K562 (cell line): ENCODE data around the gene KIAA2012.

ENCODE experiments used
- ATF2 ChIP-seq: sonication (generic); formaldehyde crosslinking; IDR thresholded peaks from 2 replicates; pipeline ENCODE4 v1.8.1; 2022; ENCODE audit warnings: missing genetic modification reagents
- FOXK2 ChIP-seq, 2 experiments: fragments of 450-650 bp; IDR thresholded peaks in 1 of 2; conservative IDR thresholded peaks in 1 of 2; 2 replicates each; pipeline ENCODE4 v1.6.1; 2016; ENCODE audit warnings: low read depth in 2 of 2, mild to moderate bottlenecking in 1 of 2
- HMG20A ChIP-seq: fragments of 450-650 bp; formaldehyde crosslinking; conservative IDR thresholded peaks from 2 replicates; pipeline ENCODE4 v1.4.0; 2020; ENCODE audit warnings: mild to moderate bottlenecking, mixed read lengths
- HNRNPL ChIP-seq: fragments of 200-400 bp; formaldehyde crosslinking; IDR thresholded peaks from 2 replicates; pipeline ENCODE4 v1.6.1; 2017; ENCODE audit warnings: low read depth, mild to moderate bottlenecking, low read length
- SMC3 ChIP-seq: conservative IDR thresholded peaks from 2 replicates; pipeline ENCODE4 v1.6.1; 2011; ENCODE audit warnings: low read depth, low read length, improper control_type of control experiment; ENCODE audit not compliant: insufficient read depth
- ZNF263 ChIP-seq: sonication (generic); formaldehyde crosslinking; IDR thresholded peaks from 2 replicates; pipeline ENCODE4 v1.8.0; 2022; ENCODE audit warnings: mild to moderate bottlenecking, missing genetic modification reagents, borderline replicate concordance
- ZZZ3 ChIP-seq: fragments of 450-650 bp; IDR thresholded peaks from 2 replicates; pipeline ENCODE4 v1.6.1; 2016; ENCODE audit warnings: antibody characterized with exemption, mild to moderate bottlenecking, moderate library complexity

GRCh38 chr2:202032846-202033316, 40.2 kb upstream of the KIAA2012 start:
- no peak for TF ChIP-seq HMG20A
- no peak for TF ChIP-seq HNRNPL
- no peak for TF ChIP-seq ATF2
- no peak for TF ChIP-seq SMC3
- TF ChIP-seq ZZZ3 = no peak
- TF ChIP-seq FOXK2 (conservative IDR thresholded peaks at IDR 0.05 in 1 of 2, IDR thresholded peaks at IDR 0.05 in 1 of 2; ENCODE audit: low read depth in 2 of 2) = no peak
- no peak for TF ChIP-seq ZNF263 (CRISPR knock-in tag)
